Measurements from ENCODE around the gene EFHD1. TPM values are rescaled to one million over a fixed set of nuclear protein-coding genes. Genes with fewer than 3 reads are reported as not detected.
"Not testable (repeated sequence)": the region's sequence is repeated elsewhere in the genome, so short reads cannot be mapped to it uniquely, and the experiment has no call there.

EFHD1 gene
- total RNA-seq, 1 donor from 2014 or later = 0.16 TPM

DNA sequence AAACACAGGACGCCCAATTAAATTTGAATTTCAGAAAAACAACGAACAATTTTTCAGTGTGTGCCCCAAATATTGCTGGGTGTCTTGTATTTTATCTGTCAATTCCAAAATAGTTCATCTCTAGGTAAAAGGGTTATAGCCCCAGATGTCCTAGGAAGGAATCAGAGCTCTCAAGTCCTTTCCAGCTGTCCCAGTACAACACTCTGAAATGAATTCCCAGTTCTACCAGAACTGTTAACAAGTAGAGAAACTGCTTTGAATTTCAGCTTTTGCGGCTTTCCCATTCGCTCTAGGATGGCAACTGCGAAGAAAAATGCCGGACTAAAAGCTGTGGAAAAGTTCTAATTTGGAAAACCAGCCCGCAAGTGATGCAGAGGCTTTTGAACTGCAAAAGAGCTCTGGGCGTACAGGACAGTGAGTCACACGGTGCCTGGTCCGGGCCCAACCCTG, 63.2 kb downstream of the EFHD1 start:
- Mint-ChIP-seq H3K9me3 (no peaks in the 10 kb centered on the region), H3K36me3 (ENCODE audit: low read depth) (peaks cover 27% of the 10 kb centered on the region), H3K27ac (peak overlapping the region; percentile 68), H3K4me1 (ENCODE audit: low read depth) (peaks cover 30% of the 10 kb centered on the region), H3K27me3 (ENCODE audit: low read depth) (peaks cover 5% of the 10 kb centered on the region), H3K4me3 (ENCODE audit: low read depth) (peak overlapping the region; percentile 98)
- DNase-seq (ENCODE audit: low spot score) = no peak
- intact Hi-C loops (cut with micrococcal nuclease) = loop anchor here (1.0 to 10.0 kb wide), 4 partner anchors 84 to 568 kb away; partner anchors contain the start of genes EIF4E2, INPP5D and TIGD1

DNA sequence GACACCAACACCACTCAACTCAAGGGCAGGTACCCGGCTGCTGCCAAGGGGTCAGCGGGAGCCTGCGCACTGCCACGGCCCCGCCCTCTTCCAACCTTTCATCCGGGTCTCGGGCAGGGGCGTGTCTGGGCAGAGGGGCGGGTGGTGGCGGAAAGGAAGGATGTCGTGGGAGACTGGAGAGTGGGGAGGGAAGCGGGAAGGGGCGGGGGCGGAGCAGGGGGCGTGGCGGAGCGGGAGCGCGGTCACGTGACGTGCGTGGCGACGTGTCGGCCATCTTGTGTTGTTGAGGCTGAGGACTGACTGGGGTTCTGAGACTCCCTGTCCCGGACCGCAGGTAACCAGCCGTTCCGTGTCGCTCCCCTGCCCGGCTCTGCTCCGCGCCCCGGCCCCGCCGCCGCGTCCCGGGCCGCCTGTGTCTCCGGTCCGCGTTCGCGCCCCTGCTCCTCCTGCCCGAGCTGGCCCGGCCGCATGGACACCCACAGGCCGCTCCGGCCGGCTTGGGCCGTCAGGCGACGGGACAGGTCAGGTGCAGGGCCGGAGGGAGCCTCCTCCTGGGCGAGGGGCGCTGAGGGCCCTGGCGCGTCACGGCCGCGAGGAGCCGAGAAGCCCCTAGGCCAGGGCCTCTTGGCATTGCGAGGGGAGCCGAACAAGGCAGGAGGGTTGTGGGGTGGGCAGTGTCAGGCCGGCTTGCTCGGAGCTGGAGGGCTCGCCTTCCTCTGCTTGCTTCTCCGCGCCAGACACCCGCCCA, 63.8 kb downstream of the EFHD1 start, which contains the start of gene GIGYF2:
TSS of gene GIGYF2 (plus strand) at position 273 of the 748 bp plus-strand sequence. CDS start 37,867 bp downstream, outside the sequence.
- intact Hi-C loops (cut with micrococcal nuclease) = loop anchor here (1.0 to 10.0 kb wide), 4 partner anchors 85 to 568 kb away; partner anchors contain the start of genes EIF4E2, INPP5D and TIGD1
- Mint-ChIP-seq H3K27me3 (ENCODE audit: low read depth) (peaks cover 5% of the 10 kb centered on the region), H3K4me3 (ENCODE audit: low read depth) (peak within 1 kb of the TSS; percentile 98), H3K4me1 (ENCODE audit: low read depth) (peaks cover 30% of the 10 kb centered on the region), H3K9me3 (no peaks in the 10 kb centered on the region), H3K36me3 (ENCODE audit: low read depth) (peaks cover 31% of the 10 kb centered on the region), H3K27ac (peak within 1 kb of the TSS; percentile 81)
- peak; percentile 89 for DNase-seq (ENCODE audit: low spot score)

DNA sequence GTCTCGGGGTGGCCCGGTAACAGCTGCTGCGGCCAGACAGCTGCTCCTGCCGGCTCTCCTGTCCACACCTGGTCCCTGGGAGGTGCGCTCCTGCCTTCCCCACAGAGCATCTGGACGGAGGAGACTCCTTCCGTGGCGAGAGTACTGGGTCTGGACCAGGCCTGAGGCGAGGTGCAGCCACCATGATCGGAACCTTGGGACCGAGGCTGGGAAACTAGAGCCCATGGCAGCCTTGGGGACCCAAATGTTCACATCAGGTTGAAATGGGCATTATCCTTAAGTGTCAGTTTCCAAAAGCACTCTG, 64.4 kb downstream of the EFHD1 start:
- Mint-ChIP-seq H3K9me3 (no peaks in the 10 kb centered on the region), H3K4me3 (ENCODE audit: low read depth) (peak overlapping the region; percentile 98), H3K36me3 (ENCODE audit: low read depth) (peaks cover 35% of the 10 kb centered on the region), H3K27ac (peak overlapping the region; percentile 81), H3K4me1 (ENCODE audit: low read depth) (peaks cover 30% of the 10 kb centered on the region), H3K27me3 (ENCODE audit: low read depth) (peaks cover 5% of the 10 kb centered on the region)
- DNase-seq (ENCODE audit: low spot score) = no peak
- intact Hi-C loops (cut with micrococcal nuclease) = loop anchor here (1.0 to 10.0 kb wide), 4 partner anchors 85 to 567 kb away; partner anchors contain the start of genes EIF4E2, INPP5D and TIGD1

- Mint-ChIP-seq H3K9me3 (no peaks in the 10 kb centered on the region), H3K36me3 (ENCODE audit: low read depth) (peaks cover 37% of the 10 kb centered on the region), H3K4me1 (ENCODE audit: low read depth) (peaks cover 30% of the 10 kb centered on the region), H3K27me3 (ENCODE audit: low read depth) (peaks cover 3% of the 10 kb centered on the region), H3K27ac (peak overlapping the region; percentile 50), H3K4me3 (ENCODE audit: low read depth) (peak overlapping the region; percentile 98)
- no peak for DNase-seq (ENCODE audit: low spot score)
- intact Hi-C loops (cut with micrococcal nuclease) = loop anchor here (5.0 to 10.0 kb wide), 3 partner anchors 86 to 566 kb away; partner anchors contain the start of gene INPP5D
Measured at GRCh38 chr2:232698556-232699091, 65.2 kb downstream of the EFHD1 start.

- peaks cover 42% of the 10 kb centered on the region for H3K36me3 Mint-ChIP-seq (ENCODE audit: low read depth)
- H3K9me3 Mint-ChIP-seq = no peaks in the 10 kb centered on the region
- no peak for DNase-seq (ENCODE audit: low spot score)
- H3K4me3 Mint-ChIP-seq (ENCODE audit: low read depth) = peak overlapping the region; percentile 98
- peaks cover 3% of the 10 kb centered on the region for H3K27me3 Mint-ChIP-seq (ENCODE audit: low read depth)
- H3K4me1 Mint-ChIP-seq (ENCODE audit: low read depth) = peaks cover 32% of the 10 kb centered on the region
- peak overlapping the region; percentile 50 for H3K27ac Mint-ChIP-seq
- intact Hi-C loops (cut with micrococcal nuclease) = loop anchor here (5.0 to 10.0 kb wide), 3 partner anchors 87 to 566 kb away; partner anchors contain the start of gene INPP5D
Measured at GRCh38 chr2:232699110-232699509, 65.7 kb downstream of the EFHD1 start.

DNA sequence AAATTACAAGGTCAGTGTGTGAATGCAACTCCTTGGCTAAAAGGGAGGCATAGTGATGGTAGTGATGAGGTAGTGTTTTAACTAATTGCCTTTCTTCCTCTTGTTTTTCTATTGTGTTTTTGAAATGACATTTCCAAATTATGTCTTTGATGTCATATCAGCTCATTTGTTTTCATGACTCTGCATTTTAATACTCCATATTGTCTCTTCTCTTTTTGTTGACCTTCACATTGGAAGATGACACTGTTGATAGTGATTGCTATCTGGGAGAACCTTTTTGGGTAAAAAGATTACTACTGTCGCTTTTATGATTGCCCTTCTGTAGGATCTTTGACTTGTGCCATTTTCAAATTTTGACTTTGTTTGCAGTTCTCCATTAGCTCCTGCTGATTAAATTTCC, 66.8 kb downstream of the EFHD1 start:
- peak overlapping the region; percentile 47 for H3K4me3 Mint-ChIP-seq (ENCODE audit: low read depth)
- H3K36me3 Mint-ChIP-seq (ENCODE audit: low read depth) = peaks cover 51% of the 10 kb centered on the region
- intact Hi-C loops (cut with micrococcal nuclease) = no loop called here

GRCh38 chr2:232707076-232707475, 73.7 kb downstream of the EFHD1 start:
- H3K4me1 Mint-ChIP-seq (ENCODE audit: low read depth) = peaks cover 3% of the 10 kb centered on the region
- no peak for DNase-seq (ENCODE audit: low spot score)
- H3K36me3 Mint-ChIP-seq (ENCODE audit: low read depth) = peaks cover 46% of the 10 kb centered on the region
- no peak overlapping the region for H3K4me3 Mint-ChIP-seq (ENCODE audit: low read depth)
- H3K27ac Mint-ChIP-seq = no peak overlapping the region
- H3K9me3 Mint-ChIP-seq = no peaks in the 10 kb centered on the region
- no peaks in the 10 kb centered on the region for H3K27me3 Mint-ChIP-seq (ENCODE audit: low read depth)
- intact Hi-C loops (cut with micrococcal nuclease) = no loop called here

More for the DNA sequence above, 66.8 kb downstream of the EFHD1 start:
- no peaks in the 10 kb centered on the region for H3K27me3 Mint-ChIP-seq (ENCODE audit: low read depth)
- DNase-seq (ENCODE audit: low spot score) = no peak
- H3K9me3 Mint-ChIP-seq = no peaks in the 10 kb centered on the region
- peaks cover 32% of the 10 kb centered on the region for H3K4me1 Mint-ChIP-seq (ENCODE audit: low read depth)
- peak overlapping the region; percentile 58 for H3K27ac Mint-ChIP-seq

DNA sequence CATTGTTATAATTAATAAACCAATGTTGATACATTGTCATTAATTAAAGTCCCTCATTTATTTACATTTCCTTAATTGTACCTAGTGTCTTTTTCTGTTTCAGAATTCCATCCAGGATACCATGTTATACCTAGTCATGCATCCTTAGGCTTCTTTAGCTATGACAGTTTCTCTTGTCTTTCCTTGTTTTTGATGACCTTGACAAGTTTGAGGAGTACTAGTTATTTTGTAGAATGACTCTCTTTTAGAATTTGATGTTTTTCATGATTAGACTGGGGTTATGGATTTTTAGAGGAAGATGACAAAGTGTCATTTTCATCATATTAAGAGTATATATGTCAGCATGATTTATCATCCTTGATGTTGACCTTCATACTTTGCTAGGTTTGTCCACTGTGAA, 80.1 kb downstream of the EFHD1 start:
- H3K27ac Mint-ChIP-seq = no peak overlapping the region
- H3K4me1 Mint-ChIP-seq (ENCODE audit: low read depth) = peaks cover 12% of the 10 kb centered on the region
- intact Hi-C loops (cut with micrococcal nuclease) = no loop called here
- no peaks in the 10 kb centered on the region for H3K27me3 Mint-ChIP-seq (ENCODE audit: low read depth)
- no peak for DNase-seq (ENCODE audit: low spot score)
- H3K36me3 Mint-ChIP-seq (ENCODE audit: low read depth) = peaks cover 51% of the 10 kb centered on the region
- no peak overlapping the region for H3K4me3 Mint-ChIP-seq (ENCODE audit: low read depth)
- peaks cover 4% of the 10 kb centered on the region for H3K9me3 Mint-ChIP-seq

DNA sequence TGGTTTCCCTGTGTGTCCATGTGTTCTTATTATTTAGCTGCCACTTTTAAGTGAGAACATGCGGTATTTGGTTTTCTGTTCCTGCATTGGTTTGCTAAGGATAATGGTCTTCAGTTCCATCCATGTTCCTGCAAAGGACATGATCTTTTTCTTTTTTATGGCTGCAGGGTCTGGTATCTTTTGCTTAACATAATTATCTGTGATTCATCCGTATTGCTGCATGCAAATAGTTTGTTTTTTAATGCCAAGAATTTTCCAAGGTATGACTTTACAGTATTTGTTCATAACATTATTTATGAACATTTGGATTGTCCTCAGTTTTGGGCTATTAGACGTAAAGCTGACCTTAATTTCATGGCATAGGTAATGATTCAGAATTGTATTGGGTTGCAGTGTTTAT, 81.6 kb downstream of the EFHD1 start:
- peaks cover 13% of the 10 kb centered on the region for H3K9me3 Mint-ChIP-seq
- no peak overlapping the region for H3K4me3 Mint-ChIP-seq (ENCODE audit: low read depth)
- H3K27me3 Mint-ChIP-seq (ENCODE audit: low read depth) = no peaks in the 10 kb centered on the region
- intact Hi-C loops (cut with micrococcal nuclease) = no loop called here
- DNase-seq (ENCODE audit: low spot score) = no peak
- no peak overlapping the region for H3K27ac Mint-ChIP-seq
- H3K36me3 Mint-ChIP-seq (ENCODE audit: low read depth) = peaks cover 65% of the 10 kb centered on the region
- H3K4me1 Mint-ChIP-seq (ENCODE audit: low read depth) = peaks cover 12% of the 10 kb centered on the region

DNA sequence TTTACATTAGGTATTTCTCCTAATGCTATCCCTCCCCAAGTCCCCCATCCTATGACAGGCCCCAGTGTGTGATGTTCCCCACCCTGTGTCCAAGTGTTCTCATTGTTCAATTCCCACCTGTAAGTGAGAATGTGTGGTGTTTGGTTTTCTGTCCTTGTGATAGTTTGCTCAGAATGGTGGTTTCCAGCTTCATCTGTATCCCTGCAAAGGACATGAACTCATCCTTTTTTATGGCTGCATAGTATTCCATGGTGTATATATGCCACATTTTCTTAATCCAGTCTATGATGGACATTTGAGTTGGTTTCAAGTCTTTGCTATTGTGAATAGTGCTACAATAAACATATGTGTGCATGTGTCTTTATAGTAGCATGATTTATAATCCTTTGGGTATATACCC, 86.7 kb downstream of the EFHD1 start:
- Mint-ChIP-seq H3K9me3 (peaks cover 15% of the 10 kb centered on the region), H3K36me3 (ENCODE audit: low read depth) (peaks cover 72% of the 10 kb centered on the region), H3K4me1 (ENCODE audit: low read depth) (peaks cover 20% of the 10 kb centered on the region)
- H3K27ac Mint-ChIP-seq; intact Hi-C loops (cut with micrococcal nuclease); H3K4me3 Mint-ChIP-seq (ENCODE audit: low read depth); H3K27me3 Mint-ChIP-seq (ENCODE audit: low read depth); DNase-seq (ENCODE audit: low spot score): not testable (repeated sequence)

DNA sequence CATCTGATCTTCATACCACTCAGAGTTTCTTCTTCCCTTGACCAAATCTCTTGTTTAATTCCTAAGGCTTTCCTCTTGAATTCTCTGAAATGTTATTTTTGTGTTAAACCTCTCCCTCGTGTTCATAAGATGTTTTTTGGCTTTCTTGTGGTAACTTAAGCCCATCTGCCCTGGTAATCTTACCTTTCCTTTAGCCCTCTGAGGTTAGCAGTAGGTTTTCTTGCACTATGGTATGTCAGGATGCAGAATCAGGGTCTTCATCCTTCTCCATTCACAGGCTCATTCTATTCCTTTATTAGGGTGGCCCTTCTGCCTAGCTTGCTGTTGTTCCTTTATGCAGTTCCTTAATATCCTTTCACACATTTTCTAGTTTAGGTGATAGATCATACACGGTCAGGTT, 87.9 kb downstream of the EFHD1 start:
- Mint-ChIP-seq H3K36me3 (ENCODE audit: low read depth) (peaks cover 69% of the 10 kb centered on the region), H3K4me1 (ENCODE audit: low read depth) (peaks cover 14% of the 10 kb centered on the region), H3K9me3 (peaks cover 15% of the 10 kb centered on the region), H3K4me3 (ENCODE audit: low read depth) (no peak overlapping the region), H3K27me3 (ENCODE audit: low read depth) (no peaks in the 10 kb centered on the region), H3K27ac (peak overlapping the region; percentile 15)
- no peak for DNase-seq (ENCODE audit: low spot score)
- intact Hi-C loops (cut with micrococcal nuclease) = no loop called here

DNA sequence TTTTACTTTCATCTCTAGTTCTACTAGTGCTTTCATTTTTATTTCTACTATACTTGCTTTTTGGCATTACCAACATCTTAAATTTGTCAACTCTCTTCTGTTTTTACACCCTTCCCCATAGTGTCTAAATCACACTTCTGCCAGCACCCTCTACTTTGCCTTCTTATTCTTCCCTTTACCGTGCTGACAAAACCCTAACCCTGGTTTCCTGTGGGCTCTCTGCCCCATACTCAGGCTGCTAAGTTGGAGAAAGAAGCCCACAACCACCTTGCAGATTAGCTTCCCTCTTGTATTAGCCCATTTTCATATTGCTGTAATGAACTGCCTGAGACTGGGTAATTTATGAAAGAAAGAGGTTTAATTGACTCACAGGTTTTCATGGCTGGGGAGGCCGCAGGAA, 88.5 kb downstream of the EFHD1 start:
- Mint-ChIP-seq H3K36me3 (ENCODE audit: low read depth) (peaks cover 64% of the 10 kb centered on the region), H3K4me3 (ENCODE audit: low read depth) (no peak overlapping the region), H3K4me1 (ENCODE audit: low read depth) (peaks cover 16% of the 10 kb centered on the region), H3K9me3 (peaks cover 15% of the 10 kb centered on the region), H3K27me3 (ENCODE audit: low read depth) (no peaks in the 10 kb centered on the region), H3K27ac (peak overlapping the region; percentile 56)
- intact Hi-C loops (cut with micrococcal nuclease) = no loop called here
- no peak for DNase-seq (ENCODE audit: low spot score)

DNA sequence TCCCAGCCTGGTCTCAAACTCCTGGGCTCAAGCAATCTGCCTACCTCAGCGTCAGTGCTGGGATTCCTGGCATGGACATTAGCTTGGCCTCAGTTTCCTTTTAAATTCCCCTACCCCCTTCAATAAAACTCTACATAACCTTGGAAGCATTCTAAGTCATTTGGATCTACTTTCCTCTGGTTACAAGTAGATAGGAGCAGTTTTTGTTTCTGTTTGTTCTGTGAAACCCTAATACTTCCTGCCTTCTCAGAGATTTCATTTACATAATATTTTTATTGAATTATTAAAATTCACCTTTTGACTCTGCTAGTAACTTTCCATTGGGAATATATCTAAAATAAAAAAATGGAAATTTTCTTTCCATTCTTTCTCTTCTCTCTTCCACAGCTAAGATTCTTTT, 89.6 kb downstream of the EFHD1 start:
- Mint-ChIP-seq H3K9me3 (peaks cover 11% of the 10 kb centered on the region), H3K27ac (no peak overlapping the region), H3K4me3 (ENCODE audit: low read depth) (no peak overlapping the region), H3K36me3 (ENCODE audit: low read depth) (peaks cover 62% of the 10 kb centered on the region), H3K27me3 (ENCODE audit: low read depth) (no peaks in the 10 kb centered on the region), H3K4me1 (ENCODE audit: low read depth) (peaks cover 19% of the 10 kb centered on the region)
- intact Hi-C loops (cut with micrococcal nuclease) = no loop called here
- DNase-seq (ENCODE audit: low spot score) = no peak
